CD4-positive, alpha-beta T cell treated with Interleukin-6 at 100 ng/mL for 8 hours (primary cell): Measurements from ENCODE around the gene SORCS1.
"Not testable (repeated sequence)": the region's sequence is repeated elsewhere in the genome, so short reads cannot be mapped to it uniquely, and the experiment has no call there.

Source experiments
- DNase-seq: peaks from one replicate; pipeline ENCODE4 v3.0.0-alpha.2; 2020; ENCODE audit warnings: mixed read lengths, low spot score

The SORCS1 gene

DNA sequence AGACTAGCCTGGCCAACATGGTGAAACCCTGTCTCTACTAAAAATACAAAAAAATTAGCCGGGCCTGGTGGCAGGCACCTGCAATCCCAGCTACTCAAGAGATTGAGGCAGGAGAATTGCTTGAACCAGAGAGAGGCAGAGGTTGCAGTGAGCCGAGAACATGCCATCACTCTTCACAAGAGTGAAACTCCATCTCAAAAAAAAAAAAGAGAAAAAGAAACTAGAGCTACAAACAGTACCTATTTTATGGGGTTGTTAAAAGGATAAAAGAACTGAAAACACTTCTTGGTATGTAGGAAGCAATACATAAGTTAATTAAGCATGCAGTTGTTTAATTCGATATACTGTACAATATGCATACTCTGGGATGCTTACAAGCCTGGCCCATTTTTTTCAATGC lies 216.9 kb downstream of the SORCS1 start:
- DNase-seq, result no peak

DNA sequence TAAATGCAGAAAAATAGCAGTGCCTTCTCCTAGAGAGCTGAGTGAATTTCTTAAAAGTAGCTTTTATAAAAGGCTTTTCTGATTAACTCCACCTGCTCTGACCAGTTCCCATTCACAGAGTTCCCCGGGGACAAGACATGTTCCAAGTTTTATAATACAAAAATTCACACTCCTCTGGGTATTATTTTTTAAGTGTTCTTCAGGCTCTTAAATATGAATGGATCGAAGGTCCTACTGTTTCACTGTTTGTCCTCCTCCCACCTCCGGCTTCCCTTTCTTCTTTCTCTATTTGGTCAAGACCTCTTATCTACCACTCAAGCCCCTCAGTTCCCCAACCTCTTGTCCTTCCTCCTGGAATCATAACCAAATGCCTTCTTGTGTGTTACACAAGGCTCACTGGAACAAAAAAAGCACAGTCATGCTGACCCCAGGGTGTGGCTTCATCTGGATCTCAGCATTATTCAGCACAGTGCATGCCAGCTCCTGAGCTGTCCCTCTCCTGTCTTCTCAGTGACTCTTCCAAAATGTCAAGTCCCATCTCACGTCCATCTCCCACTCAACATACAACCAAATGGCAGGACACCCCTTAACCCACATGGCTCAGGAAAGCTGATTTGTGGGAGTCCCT lies 222.4 kb downstream of the SORCS1 start:
- DNase-seq, result no peak

DNA sequence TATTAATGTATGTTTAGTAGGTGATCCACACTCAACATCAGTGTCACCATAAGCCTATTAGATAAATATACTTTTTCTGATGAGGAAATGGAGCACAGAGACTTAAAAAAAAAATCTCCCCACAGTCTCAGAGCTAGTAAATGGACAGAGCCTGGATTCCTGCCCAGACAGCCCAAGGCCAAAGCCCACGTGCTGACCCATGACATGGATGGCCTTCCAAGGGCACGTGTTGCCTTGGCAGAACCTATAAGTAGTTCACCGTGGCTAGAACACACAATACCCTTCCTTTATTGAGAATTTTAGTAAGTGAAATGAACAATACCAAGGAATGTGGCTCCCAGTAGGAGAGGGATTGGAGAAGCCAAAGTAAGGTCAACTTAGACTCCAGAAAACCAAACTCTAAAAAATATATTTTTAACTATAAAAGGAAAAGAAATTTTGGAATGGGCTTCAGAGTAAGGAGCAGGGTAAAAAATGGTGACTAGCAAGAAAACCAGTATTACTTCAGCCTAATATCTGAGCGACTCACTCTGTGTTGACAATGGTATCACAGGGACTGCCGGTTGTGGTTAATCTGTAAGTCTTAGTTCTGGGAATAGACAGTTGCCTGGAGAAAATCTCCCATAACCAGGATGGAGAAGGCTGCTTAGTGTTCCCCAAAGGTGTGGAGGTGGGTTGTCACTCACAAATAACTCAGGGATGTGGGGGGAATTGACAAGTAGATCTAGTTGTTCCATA lies 223.0 kb downstream of the SORCS1 start:
- no peak for DNase-seq

DNA sequence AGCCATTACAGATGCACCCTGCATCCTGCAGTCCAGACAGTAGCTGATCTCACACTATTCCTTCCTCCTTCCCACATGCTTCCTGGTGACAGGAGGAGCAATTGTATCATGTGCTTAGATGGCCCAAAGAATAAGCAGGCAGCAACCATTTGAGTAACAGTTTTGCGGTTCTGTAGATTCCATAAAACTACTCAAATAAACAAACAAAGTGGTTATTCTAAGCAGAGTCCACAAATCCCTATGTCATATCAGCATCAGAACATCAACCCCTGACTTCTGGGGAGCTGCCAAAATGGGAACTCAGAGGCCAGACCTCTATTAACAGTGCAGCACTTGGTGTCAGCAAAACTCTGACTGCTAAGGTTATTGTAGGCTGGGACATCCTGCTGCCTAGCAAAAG lies 226.0 kb downstream of the SORCS1 start:
- DNase-seq, result no peak

DNA sequence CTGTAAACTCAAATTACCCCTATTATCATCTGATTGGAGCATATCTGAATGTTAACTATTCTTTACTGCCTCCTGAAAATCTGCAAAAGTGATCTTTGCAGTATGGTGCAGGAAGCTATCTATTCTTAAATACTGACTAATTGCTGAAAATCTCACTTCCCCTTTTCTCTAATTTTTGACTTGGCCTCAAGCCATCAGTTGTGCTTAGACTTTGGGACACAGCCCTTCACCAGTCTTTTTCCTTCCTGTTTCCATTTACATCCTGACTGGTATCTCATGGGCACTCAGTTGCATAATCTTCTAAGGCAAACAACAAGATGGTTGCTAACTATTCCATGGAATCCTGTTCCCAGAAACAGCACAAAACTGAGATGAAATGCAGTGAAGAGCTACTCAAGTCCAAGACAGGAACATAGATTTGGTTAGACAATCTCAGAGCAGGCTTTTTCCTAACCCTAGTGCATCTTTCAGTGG lies 228.5 kb downstream of the SORCS1 start:
- DNase-seq, result no peak

DNA sequence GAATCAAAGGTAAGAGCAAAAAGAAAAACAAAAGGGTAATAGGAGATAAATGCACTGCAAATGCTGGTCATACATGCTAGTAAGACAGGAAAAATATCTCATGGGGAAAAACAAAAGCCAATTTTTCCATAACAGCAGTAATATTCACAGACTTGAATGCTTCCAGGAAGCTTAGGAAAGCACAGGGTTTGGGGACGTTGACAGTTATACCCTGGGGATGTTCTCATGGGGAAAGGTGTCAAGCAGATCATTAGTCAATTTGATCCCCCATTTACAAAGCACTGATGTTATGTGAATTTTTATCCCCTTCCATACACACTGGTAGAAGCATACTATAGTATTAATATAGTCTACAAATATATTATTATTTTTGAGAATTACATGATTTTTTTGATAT lies 232.7 kb downstream of the SORCS1 start:
- DNase-seq, result no peak

DNA sequence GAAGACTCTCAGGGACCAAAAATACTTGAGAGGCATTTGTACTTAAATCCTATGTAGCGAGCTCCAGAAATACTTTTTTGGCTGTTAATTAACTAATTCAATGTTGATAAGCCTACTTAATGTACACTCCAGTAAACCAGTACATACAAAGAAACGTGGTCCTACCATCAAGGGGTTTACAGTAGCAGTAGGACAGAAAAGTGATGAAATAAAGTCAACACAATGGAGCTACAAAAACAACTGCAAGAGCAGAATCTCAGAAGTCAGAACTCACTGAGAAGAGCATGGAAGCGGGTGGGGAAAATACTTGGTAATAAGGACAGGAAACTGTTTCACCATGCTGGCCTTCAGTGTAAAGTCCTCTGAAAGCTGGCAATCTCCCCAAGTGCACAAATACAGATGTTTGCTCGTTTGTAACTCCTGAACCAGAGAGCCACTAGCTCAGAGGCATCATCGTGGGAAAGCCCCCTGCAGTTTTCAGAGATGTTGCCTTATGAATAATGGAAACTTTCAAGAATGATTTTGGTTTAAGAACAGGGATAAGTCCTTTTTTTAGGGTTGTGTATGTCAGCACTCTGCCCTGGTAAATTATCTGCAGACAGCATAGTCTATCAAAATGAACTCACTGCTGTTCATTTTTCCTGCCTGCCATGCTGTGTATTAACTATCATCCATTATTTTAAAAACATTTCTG lies 233.2 kb downstream of the SORCS1 start:
- DNase-seq, result no peak

DNA sequence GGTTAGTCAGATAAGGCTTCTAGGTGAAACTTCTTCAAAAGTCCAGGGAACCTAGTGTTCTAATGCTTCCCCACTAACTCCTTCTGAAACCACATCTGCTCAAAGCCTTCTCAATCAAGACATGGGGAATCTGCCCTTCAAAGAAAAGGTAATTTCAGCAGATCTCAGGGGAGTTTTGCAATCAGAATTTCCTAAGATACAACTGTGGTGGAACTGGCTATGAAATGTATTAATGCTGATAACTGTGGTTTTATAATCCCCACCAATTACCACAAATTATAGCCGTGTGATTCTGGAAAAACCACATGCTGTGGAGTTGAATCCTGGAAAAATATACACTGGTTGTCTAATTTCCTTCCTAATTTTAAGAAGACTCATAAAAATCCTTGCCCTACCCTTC lies 233.8 kb downstream of the SORCS1 start:
- DNase-seq, result no peak

DNA sequence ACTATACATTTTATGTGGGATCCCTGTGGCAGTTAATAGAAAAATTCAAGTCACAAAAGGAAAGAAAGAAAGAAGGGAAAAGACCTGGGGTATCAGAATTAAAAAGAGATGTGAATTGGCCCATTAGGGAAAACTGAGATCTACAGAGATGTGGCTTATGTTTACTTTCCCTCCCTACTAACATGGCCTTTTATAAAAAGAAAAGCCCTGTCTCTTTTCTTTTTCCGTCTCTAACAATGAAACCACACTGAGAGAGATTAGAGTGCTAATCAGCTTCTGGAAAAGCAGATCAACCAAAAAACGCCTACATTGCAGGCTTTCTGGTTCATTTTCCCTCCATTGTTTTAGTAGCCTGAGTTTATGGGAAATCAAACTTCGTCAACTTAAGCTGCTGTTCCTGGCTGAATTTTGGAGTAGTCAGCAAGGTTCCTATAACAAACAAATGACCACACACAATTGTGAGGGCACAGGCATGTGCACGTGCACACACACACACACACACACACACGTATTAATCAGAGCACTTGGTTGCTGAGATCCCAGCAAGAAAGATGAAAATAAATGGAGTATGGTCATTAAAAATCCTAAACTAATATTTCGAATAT lies 235.1 kb downstream of the SORCS1 start:
- DNase-seq, result no peak

DNA sequence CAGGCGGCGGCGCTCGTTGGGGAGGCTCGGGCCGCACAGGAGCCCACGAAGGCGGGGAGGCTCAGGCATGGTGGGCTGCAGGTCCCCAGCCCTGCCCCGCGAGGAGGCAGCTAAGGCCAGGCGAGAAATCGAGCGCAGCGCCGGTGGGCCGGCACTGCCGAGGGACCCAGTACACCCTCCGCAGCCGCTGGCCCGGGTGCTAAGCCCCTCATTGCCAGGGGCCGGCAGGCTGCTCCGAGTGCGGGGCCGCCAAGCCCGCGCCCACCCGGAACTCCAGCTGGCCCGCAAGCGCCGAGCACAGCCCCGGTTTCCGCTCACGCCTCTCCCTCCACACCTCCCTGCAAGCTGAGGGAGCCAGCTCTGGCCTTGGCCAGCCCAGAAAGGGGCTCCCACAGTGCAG lies 236.4 kb downstream of the SORCS1 start:
- DNase-seq, result not testable (repeated sequence)

DNA sequence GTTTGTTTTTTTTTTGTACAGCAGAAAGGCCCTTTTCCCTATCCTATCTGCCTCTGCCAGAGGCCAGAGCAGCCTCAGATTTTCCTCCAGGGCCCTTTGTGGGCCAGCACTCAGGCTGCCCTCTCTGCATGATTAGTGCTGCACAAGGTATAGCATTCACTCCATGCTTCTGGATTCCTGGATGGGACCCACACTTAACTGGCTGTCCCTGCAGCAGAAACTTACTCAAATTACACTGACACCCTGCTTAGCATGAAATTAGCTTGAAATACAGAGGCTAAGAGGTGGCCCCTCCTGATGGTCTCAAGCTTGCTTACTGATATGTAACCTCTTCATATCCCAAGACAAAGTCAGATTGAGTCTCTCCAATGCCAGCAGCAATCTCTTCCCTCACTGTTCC lies 239.3 kb downstream of the SORCS1 start:
- DNase-seq, result no peak

DNA sequence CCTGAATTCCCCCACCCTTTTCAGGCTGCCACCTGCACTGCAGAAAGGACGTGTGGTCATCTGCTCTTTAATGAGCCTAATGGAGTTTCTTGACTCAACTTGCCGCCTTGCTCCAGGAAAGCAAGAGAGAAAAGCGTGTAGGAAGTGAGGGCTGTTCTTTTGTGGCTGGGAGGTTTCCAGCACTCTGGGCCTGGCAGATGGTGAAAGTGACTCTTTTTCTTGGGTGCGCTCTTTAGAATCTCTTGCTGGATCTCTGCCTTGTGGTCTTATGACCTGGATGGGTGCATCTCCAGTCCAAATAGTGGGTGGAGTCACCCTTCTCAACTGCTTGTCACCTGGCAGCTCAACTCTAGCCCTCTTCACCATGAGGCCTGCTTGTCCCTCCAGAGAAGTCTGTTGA lies 244.0 kb downstream of the SORCS1 start:
- DNase-seq, result no peak

DNA sequence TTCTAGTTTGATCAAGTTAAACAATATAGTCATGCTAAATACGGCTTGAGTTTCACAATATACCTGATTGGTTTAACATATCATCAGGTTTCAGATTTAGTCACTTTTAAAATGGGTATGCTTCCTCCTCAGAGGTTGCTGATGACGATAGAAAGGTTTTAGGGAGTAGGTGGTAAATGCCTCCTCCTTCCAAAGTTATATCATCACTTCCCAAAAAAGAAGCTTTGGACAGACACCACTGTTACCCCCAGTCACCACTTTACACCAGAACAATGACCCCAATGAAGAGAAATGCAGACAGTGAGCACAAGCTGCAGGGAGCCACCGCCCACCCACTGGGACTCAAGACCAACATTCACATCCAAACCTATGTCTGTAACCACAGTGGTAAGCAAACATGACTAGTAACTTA lies 244.6 kb downstream of the SORCS1 start:
- no peak for DNase-seq

DNA sequence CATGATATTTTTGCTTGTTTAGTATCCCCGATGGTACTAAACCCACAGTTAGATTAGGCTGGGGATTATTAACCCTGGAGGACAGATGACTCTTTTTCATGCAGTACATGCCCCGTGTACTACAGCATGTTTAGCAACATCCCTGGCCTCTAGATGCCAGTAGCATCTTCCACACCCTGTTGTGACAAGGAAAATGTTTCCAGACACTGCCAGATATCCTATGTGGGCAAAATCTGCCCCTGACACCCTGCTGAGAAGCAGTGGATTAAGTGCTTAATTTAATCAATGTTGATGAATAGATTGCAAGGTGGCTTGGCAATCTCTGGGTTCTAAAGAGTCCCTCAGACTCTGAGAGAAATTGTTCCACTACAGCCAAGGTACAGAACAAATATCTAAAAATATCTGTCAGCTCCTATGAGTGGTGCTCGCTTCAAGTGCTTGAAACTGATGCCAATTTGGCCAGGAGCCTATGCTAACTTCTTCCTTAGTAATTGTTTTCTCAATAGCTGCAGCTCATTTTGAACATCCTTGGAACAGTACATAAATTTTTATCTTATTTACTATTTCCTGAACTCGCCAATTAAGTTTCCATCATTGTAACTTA lies 247.0 kb downstream of the SORCS1 start:
- no peak for DNase-seq

DNA sequence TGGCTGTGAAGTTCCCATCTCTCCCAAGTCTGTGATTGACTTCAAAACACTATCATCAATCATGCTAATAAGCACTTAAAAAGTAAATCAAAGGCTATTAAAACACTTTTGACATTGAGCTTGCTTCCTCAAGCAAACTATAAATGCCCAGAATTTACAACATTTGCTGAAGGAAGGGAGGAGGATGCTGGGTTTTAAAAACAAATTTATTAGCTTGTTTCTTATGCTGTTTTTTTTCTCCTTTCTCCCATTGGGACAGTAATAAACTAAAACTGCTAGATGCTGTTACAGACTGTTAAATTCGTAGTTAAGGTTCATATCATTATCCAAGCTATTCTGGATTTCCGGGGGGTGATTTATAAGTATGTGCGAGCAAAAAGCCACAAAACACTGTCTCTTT lies 250.5 kb downstream of the SORCS1 start:
- no peak for DNase-seq

DNA sequence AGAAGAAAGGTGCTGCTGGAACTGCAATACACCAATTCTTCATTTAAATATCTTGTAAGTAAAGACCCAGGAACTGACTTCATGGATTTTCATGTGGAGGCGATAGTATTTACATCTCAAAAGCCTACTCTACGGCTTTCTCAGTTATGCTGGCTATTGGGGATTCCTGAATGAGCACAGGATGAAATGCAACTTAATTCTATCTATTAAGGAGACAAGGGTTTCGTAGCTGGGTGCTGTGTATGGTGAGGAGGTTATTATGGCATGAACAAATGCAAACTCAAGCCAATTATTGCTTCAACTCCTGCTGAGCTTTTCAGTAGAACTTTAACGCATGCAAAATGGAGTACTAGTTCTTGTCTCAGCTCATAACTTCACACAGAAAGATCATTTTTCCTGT lies 251.2 kb downstream of the SORCS1 start:
- no peak for DNase-seq

DNA sequence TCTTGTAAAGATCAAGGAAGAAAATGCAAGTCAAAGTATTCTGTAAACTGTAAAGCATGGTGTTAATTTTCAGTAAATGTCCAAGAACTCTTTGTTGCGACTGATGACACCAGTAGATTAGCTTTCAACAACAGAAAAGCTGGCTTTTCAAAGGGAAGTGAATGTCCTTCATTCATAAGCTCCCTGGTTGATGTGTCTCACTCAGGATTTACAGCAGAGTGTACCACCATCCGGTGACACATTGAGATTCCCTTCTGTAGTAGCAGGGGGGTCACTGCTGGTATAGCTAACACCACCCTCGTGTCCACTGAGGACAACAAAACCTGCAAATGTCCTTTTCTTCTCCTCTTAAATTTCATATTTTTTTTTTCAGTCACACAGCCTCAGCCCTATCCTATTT lies 253.4 kb downstream of the SORCS1 start:
- DNase-seq, result no peak

DNA sequence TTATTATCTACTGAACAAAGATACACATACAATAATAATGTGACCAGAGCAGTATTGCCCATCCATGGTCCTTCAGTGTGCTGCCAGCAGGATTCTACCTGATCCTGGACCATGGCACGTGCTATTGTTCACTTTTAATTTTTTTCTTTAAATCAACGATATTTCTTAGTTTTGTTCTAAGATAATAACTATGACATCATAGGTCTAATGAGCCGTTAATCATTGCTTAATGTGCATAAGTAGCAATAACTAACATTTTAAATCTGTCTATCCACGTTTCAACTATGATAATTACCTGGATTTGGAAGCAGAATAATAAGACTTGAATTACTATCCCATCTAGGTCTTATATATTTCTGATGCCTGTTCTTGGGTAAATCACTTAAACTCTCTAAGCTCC lies 253.8 kb downstream of the SORCS1 start:
- no peak for DNase-seq

DNA sequence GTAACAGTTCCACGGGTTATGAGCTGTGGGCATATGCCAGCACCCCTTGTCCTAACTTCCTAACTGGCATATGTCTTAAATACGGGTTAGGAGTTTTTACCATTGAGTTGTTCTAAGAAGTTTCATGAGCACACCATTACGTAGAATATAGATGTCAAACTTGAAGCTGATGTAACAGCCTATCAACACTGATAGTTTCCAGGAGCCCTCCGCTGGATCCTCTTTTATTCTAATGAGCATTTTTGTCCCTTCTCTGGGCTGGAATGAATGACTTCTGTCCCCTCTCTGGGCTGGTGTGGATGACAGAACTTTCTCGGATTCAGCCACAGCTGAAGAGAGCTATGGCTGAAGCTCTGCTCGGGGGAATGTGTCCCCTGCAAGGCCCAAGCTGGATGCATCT lies 256.3 kb downstream of the SORCS1 start:
- DNase-seq, result no peak

DNA sequence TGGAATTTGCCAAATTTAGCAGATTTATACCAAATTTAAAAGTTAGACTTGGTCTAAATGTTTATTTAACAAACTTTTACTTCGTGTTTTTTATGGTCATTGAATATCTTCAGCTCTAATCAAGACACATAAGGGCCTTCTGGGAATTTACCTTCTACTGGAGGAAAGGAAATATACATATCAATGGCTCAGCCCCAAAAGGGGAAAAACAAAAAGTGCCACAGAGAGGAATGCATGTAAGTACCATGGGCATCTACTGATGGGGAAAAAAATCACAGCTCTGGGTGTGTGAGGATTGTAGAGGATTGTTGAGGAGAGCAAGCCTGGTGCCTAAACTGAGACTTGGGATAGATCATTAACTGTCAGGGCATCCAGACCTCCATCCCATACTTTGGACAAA lies 260.3 kb downstream of the SORCS1 start:
- no peak for DNase-seq

DNA sequence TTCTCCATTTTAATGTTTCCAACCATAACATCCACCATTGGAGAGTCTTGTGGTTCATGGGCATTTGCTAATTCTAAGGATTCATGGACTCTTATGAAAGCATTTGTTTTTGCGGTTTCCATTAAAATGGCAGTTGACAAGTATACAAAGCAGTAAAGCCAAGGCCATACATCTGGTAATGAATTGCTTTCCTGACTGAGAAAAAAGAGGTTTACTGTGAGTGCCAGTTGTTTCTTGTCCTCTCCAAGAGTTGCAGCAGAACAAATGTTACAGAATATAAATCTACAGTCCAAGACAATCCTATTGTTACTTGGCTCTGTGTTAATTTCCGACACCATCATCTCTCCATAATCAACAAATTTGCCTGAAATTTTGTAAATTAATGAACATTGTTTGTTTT lies 261.3 kb downstream of the SORCS1 start:
- DNase-seq, result no peak

DNA sequence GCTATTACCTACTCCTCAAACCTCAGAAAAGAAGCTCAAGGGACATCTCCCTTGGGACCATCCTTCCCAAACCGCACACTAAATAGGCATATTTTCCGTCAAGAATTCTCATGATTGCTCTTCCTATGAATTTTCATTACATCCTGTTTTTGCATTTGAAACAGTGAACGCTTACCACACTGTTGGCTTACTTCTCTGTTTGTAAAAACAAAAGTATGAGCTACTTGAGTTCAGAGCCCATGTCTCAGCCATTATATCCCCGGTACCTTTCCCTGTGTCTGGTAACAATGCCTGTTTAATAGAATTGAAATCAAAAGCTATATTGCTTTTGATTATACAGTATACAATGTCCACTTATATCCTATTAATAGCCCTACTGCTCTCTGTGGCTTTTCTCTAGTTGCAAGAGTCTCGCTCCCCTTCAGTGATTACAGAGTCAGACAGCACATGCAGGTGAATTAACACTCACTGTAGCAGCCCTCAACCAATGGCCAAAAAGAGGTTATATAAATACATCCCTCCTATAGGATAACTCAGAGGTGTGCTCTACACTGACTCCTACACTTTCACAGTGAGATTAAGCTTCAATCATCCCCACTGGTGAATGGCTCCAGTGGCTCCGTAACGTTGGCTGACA lies 264.4 kb downstream of the SORCS1 start:
- no peak for DNase-seq
